Pancreas (tissue), 10 donors: ENCODE results near the gene PHF19. TPM values are rescaled to one million over a fixed set of nuclear protein-coding genes. Genes with fewer than 3 reads are reported as not detected.

ENCODE experiments used
- ATAC-seq, 4 donors: fragments of 200-7000 bp; cut with Tn5 transposase; one replicate each; pipeline versions ENCODE4 v1.8.0 to v1.9.1; 2020; ENCODE audit warnings: mild to moderate bottlenecking in 4 of 4, moderate library complexity in 4 of 4
- DNase-seq, 6 donors: peaks; one replicate each; pipeline ENCODE4 v3.0.0-alpha.2; 2020
- FAIRE-seq: peaks from 2 replicates; lab custom pipeline; 2012; peaks lifted over from hg19 to GRCh38; lab: Jason Lieb, UNC
- H3K27ac ChIP-seq, 4 donors: fragments of 200-600 bp; sonication (generic); 1 replicate in 3 of 4; 2 replicates in 1 of 4; pipeline versions ENCODE4 v1.5.0 to v1.8.0; 2020
- H3K27me3 ChIP-seq, 4 donors: fragments of 200-600 bp; one replicate each; pipeline ENCODE4 v1.8.0; 2021
- H3K36me3 ChIP-seq, 3 donors: fragments of 200-600 bp; sonication (generic) in 1 of 3; one replicate each; pipeline versions ENCODE4 v1.5.0 to v1.8.0; 2020 to 2021
- H3K4me1 ChIP-seq, 3 donors: fragments of 200-600 bp; one replicate each; pipeline ENCODE4 v1.8.0; 2021
- H3K4me3 ChIP-seq, 4 donors: fragments of 200-600 bp; sonication (generic) in 2 of 4; one replicate each; pipeline versions ENCODE4 v1.5.0 to v1.8.0; 2020 to 2021
- H3K9me3 ChIP-seq, 4 donors: fragments of 200-600 bp; one replicate each; pipeline ENCODE4 v1.8.0; 2021
- CTCF ChIP-seq, 4 donors: fragments of 200-600 bp; sonication (generic) in 3 of 4; IDR thresholded peaks; one replicate each; pipeline versions ENCODE4 v1.5.0 to v1.8.0; 2021; ENCODE audit warnings: antibody characterized with exemption in 4 of 4
- WGBS, 2 donors: extraction: QIAGEN DNeasy Blood & Tissue Kit; methylation state at CpG; one replicate each; pipeline ENCODE4 v1.1.7; 2013; 5-methylcytosine and 5-hydroxymethylcytosine counted together
- intact Hi-C, 3 donors: fragments of 100-400 bp; cut with DNase I; formaldehyde crosslinking; loops; one replicate each; pipeline versions ENCODE4 v1.11.1 to v1.14.2; 2022
- polyA plus RNA-seq, 2 donors: library from polyadenylated mRNA; stranded (reverse); fragments of 200-250 nt; gene quantifications; one replicate each; pipeline ENCODE4 v1.2.3, GENCODE V29; 2013
- total RNA-seq, 6 donors: library from RNA; stranded (reverse); fragmentation: NEBNext Ultra II Directional in 4 of 6; extraction: Animal tissue kit (Norgen Biotek cat#: 25700) in 4 of 6; gene quantifications; one replicate each; pipeline versions ENCODE4 v1.2.1 to v1.2.4, GENCODE V29; 2021 to 2023
- donor health status: healthy with polysubstance abuse.
- donor health status: DM: no; HTN: no; CAD: no; lungs with moderate emphysema.
- donor health status: DM: no; HTN: no; CAD: no.
- donor health status: control.
- donor health status: control.
- donor health status: Bipolar disorder and iron deficiency.
- donor health status: DM: yes; HTN: yes; CAD: no.
- donor health status: DM: no; HTN: no; CAD: no.
- donor health status: DM: no; HTN: no; CAD: no.
- donor health status: DM: yes; HTN: yes; CAD: no.

PHF19 gene
- total and polyA plus RNA-seq, 8 donors: 2.2 to 7.4 (median 4.4) TPM

GRCh38 chr9:120886490-120886967 lies 9.5 kb upstream of the PHF19 start:
- Histone ChIP-seq H3K4me3 (no peak overlapping the region), H3K27ac (no peak overlapping the region), H3K4me1 (no peaks in the 10 kb centered on the region), H3K36me3 (no peaks in the 10 kb centered on the region), H3K27me3 (no peaks in the 10 kb centered on the region), H3K9me3 (no peaks in the 10 kb centered on the region)
- DNase-seq: no peak
- ATAC-seq: peak in 2 of 4 donors; percentile 15 to 36
- TF ChIP-seq CTCF (IDR thresholded peaks at IDR 0.05): no peak
- WGBS, 2 donors: 74% methylated on average over 8 of the region's 8 CpGs
- intact Hi-C loops: no loop called here
- no peak for FAIRE-seq

GRCh38 chr9:120885958-120886357 lies 9.0 kb upstream of the PHF19 start:
- ATAC-seq: no peak
- H3K27ac ChIP-seq: no peak overlapping the region

DNA sequence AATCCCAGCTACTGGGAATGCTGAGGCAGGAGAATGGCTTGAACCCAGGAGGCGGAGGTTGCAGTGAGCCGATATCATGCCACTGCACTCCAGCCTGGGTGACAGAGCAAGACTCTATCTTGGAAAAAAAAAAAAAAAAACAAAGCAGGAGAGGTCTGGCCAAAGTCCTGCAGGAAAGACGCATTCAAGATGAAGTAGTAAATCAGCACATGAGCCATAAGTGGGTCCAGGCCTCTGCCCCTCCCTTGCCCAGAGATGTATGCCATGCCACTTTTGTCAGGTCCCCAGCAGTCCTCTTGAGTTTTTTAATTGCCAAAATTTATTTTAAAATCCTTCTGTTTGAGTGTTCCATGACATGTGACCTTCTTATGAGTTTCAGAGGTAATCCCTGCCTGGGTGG lies 8.5 kb upstream of the PHF19 start:
- no peaks in the 10 kb centered on the region for H3K9me3 ChIP-seq
- no peak overlapping the region for H3K4me3 ChIP-seq
- ATAC-seq: no peak
- no peak for TF ChIP-seq CTCF (IDR thresholded peaks at IDR 0.05)
- no peak overlapping the region for H3K27ac ChIP-seq
- H3K4me1 ChIP-seq: no peaks in the 10 kb centered on the region
- intact Hi-C loops: no loop called here
- 56 to 76% methylated on average over 3 of the region's 3 CpGs for WGBS, 2 donors
- H3K36me3 ChIP-seq: no peaks in the 10 kb centered on the region
- H3K27me3 ChIP-seq: no peaks in the 10 kb centered on the region
- FAIRE-seq: no peak
- no peak for DNase-seq

More at GRCh38 chr9:120885958-120886357, 9.0 kb upstream of the PHF19 start:
- H3K27me3 ChIP-seq: no peaks in the 10 kb centered on the region
- 69 to 70% methylated on average over 5 of the region's 5 CpGs for WGBS, 2 donors
- H3K4me1 ChIP-seq: no peaks in the 10 kb centered on the region
- no peak for DNase-seq
- no peak overlapping the region for H3K4me3 ChIP-seq
- FAIRE-seq: no peak
- H3K36me3 ChIP-seq: no peaks in the 10 kb centered on the region
- H3K9me3 ChIP-seq: no peaks in the 10 kb centered on the region
- intact Hi-C loops: no loop called here
- TF ChIP-seq CTCF (IDR thresholded peaks at IDR 0.05): no peak

GRCh38 chr9:120883608-120883996 lies 6.6 kb upstream of the PHF19 start:
- ATAC-seq (no peak), FAIRE-seq (no peak), DNase-seq (no peak)
- WGBS, 2 donors: 85 to 94% methylated on average over 3 of the region's 3 CpGs
- Histone ChIP-seq H3K4me1 (no peaks in the 10 kb centered on the region), H3K9me3 (no peaks in the 10 kb centered on the region), H3K36me3 (no peaks in the 10 kb centered on the region), H3K4me3 (no peak overlapping the region), H3K27ac (no peak overlapping the region), H3K27me3 (no peaks in the 10 kb centered on the region)
- TF ChIP-seq CTCF (IDR thresholded peaks at IDR 0.05): no peak
- intact Hi-C loops: no loop called here

- H3K27me3 ChIP-seq: no peaks in the 10 kb centered on the region
- no peaks in the 10 kb centered on the region for H3K4me1 ChIP-seq
- H3K4me3 ChIP-seq: no peak overlapping the region
- FAIRE-seq (no peak), DNase-seq (no peak), ATAC-seq (peak in 2 of 4 donors; percentile 48 to 54)
- H3K36me3 ChIP-seq: no peaks in the 10 kb centered on the region
- no peaks in the 10 kb centered on the region for H3K9me3 ChIP-seq
- H3K27ac ChIP-seq: no peak overlapping the region
- intact Hi-C loops: no loop called here
- no peak for TF ChIP-seq CTCF (IDR thresholded peaks at IDR 0.05)
- WGBS, 2 donors: 69 to 71% methylated on average over 10 of the region's 10 CpGs
Observed at GRCh38 chr9:120882935-120883607, 6.1 kb upstream of the PHF19 start.
